NCI-H1092 treated with DMSO at 0.1 percent for 48 hours (cell line): ENCODE data around the gene SPATA31D1.

Source experiments
- DNase-seq: peaks from one replicate; lab custom pipeline; 2025; lab: John Stamatoyannopoulos, UW

Gene SPATA31D1

GRCh38 chr9:82022121-82022520, 33.5 kb downstream of the SPATA31D1 start:
- DNase-seq, result no peak

GRCh38 chr9:82024908-82025307, 36.3 kb downstream of the SPATA31D1 start:
- no peak for DNase-seq

GRCh38 chr9:82031538-82032280, 43.1 kb downstream of the SPATA31D1 start:
- DNase-seq, result no peak

- no peak for DNase-seq
These were observed 46.6 kb downstream of the SPATA31D1 start for GRCh38 chr9:82034956-82035731.

GRCh38 chr9:82036086-82036485, 47.5 kb downstream of the SPATA31D1 start:
- no peak for DNase-seq

- no peak for DNase-seq
These were observed 48.6 kb downstream of the SPATA31D1 start for GRCh38 chr9:82037126-82037525.

GRCh38 chr9:82038897-82039296, 50.3 kb downstream of the SPATA31D1 start:
- DNase-seq, result no peak
